Mammary epithelial cell (primary cell): ENCODE measurements around the gene NUMBL.

Experiments used
- CTCF ChIP-seq, 2 donors: IDR thresholded peaks in 1 of 2; conservative IDR thresholded peaks in 1 of 2; 2 replicates each; pipeline ENCODE4 v1.5.1; 2011 to 2012; ENCODE audit warnings: inconsistent platforms in 2 of 2, low read length in 2 of 2, mild to moderate bottlenecking in 2 of 2, control low read depth in 1 of 2, low read depth in 1 of 2; ENCODE audit not compliant: insufficient read depth in 1 of 2; ENCODE audit errors: extremely low read depth in 1 of 2
- EZH2 ChIP-seq: IDR thresholded peaks from 2 replicates; pipeline ENCODE4 v1.6.1; 2012; ENCODE audit warnings: low read length, inconsistent platforms, borderline replicate concordance

GRCh38 chr19:40721936-40722661 is 31.6 kb upstream of the NUMBL start:
- no peak for TF ChIP-seq CTCF (conservative IDR thresholded peaks at IDR 0.05 in 1 of 2, IDR thresholded peaks at IDR 0.05 in 1 of 2; ENCODE audit: extremely low read depth in 1 of 2, insufficient read depth in 1 of 2, low read depth in 1 of 2, low read length in 2 of 2)
- no peak for TF ChIP-seq EZH2
